ENCODE results near the gene ASCL5.

The ASCL5 gene

DNA sequence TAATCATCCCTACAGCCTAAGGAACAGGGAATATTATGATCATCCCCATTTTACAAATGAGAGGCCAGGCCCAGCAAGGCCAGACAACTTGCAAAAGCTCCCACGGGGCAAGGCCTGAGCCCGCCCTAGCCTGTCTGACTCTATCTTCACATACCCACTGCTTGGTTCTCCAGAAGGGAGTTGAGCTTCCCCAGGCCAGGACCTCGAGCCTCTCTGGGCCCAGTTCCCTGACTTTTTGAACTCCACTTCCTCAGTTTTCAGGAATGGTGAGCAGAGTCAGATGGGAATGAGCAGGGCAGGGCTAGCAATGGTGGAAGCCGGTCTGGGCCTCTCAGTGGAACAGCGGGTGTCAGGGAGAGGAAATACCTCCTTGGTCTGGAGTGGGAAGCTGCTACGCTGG is 54.1 kb downstream of the ASCL5 start:
- H3K9me3 ChIP-seq (ENCODE audit: low read length), result peaks cover 3% of the 10 kb centered on the region
- H3K27me3 ChIP-seq (ENCODE audit: insufficient read depth, low read length), result no peaks in the 10 kb centered on the region
- peaks cover 24% of the 10 kb centered on the region for H3K4me1 ChIP-seq (ENCODE audit: insufficient read depth, low read length)
- H3K4me3 ChIP-seq (ENCODE audit: low read length), result no peak overlapping the region
- no peaks in the 10 kb centered on the region for H3K36me3 ChIP-seq (ENCODE audit: insufficient read depth, low read length)
- no peak overlapping the region for H2AFZ ChIP-seq (ENCODE audit: low read depth, low read length)

DNA sequence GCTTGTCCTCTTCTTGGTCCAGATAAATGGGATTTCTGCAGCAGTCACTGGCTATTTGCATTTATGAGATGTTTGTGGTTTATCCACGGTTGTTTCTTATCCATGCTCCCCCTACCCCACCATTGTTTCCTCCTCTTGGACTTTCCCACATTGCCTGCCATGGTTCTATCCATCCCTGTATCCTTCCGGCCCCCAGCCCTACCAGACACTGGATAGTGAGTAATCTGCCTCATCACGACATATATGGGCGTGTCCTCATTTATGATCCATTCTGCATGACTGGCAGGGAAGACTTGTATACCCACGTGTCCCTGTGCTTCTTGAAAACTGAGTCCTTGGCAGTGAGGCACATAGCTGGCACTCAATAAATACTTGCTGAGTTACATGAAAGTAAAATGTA is 54.8 kb downstream of the ASCL5 start:
- H3K4me3 ChIP-seq (ENCODE audit: low read length), result no peak overlapping the region
- no peak overlapping the region for H2AFZ ChIP-seq (ENCODE audit: low read depth, low read length)
- peaks cover 24% of the 10 kb centered on the region for H3K4me1 ChIP-seq (ENCODE audit: insufficient read depth, low read length)
- H3K9me3 ChIP-seq (ENCODE audit: low read length), result peaks cover 3% of the 10 kb centered on the region
- H3K36me3 ChIP-seq (ENCODE audit: insufficient read depth, low read length), result no peaks in the 10 kb centered on the region
- H3K27me3 ChIP-seq (ENCODE audit: insufficient read depth, low read length), result no peaks in the 10 kb centered on the region

DNA sequence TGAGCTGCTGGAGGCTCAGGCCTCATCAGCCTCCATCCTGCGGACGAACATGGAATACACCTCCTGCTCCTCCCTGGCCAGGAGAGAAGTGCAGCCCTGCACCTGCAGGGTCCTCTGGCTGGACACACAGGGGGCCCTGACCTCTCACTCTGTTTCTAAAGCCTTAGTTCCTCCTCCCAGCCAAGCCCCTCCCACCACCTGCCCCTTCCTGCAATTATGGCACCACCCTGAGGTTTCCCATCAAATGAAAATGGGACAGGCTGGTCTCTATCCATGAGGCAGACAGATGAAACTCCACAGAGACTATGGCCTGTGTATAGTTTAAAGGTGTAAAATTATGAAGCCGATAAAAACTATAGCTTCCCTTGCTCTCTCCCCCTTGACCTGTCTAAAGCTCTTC is 57.3 kb downstream of the ASCL5 start:
- Histone ChIP-seq H3K9me3 (ENCODE audit: low read length) (peaks cover 3% of the 10 kb centered on the region), H2AFZ (ENCODE audit: low read depth, low read length) (no peak overlapping the region), H3K27me3 (ENCODE audit: insufficient read depth, low read length) (no peaks in the 10 kb centered on the region), H3K4me3 (ENCODE audit: low read length) (no peak overlapping the region), H3K4me1 (ENCODE audit: insufficient read depth, low read length) (peaks cover 24% of the 10 kb centered on the region), H3K36me3 (ENCODE audit: insufficient read depth, low read length) (no peaks in the 10 kb centered on the region)

DNA sequence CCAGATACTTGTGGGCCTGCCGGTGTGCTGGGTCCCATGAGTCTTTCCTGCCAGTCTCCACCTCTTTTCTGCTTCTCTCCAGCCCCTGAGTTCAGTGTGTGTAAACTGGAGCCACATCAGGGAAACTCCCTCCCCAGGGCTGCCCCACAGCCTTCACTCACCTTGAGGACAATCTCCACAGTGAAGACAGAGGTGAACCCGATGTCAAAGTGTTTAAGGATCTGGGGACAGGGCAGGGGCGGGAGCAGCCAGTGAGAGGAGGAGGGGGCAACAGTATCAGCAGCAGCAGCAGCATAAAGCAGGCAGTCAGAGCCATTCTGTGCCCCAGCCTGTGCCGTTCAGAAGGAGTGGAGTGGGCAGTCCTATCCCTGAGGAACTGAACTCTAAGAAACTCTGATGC is 58.0 kb downstream of the ASCL5 start:
- Histone ChIP-seq H2AFZ (ENCODE audit: low read depth, low read length) (no peak overlapping the region), H3K9me3 (ENCODE audit: low read length) (no peaks in the 10 kb centered on the region), H3K4me1 (ENCODE audit: insufficient read depth, low read length) (peaks cover 24% of the 10 kb centered on the region), H3K36me3 (ENCODE audit: insufficient read depth, low read length) (no peaks in the 10 kb centered on the region), H3K4me3 (ENCODE audit: low read length) (no peak overlapping the region), H3K27me3 (ENCODE audit: insufficient read depth, low read length) (no peaks in the 10 kb centered on the region)

DNA sequence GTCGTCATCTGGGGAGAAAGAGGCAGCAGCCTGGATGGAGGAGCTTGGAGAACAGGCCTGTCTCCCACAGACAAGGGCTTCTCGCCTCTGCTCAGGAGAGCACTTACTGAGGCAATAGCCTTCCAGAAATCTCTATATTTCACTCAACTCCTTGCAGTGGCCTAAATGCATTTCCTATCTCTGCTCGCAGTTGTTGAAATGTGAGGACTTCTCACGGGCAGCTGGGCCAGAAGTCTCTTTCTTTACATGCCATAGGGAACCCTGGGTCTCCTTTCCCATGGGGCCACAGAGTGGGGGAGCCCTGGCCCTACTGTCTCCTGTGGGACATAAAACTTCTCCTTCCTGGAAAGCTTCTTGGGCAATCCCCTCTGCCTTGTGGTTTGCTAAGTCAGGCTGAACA is 60.0 kb downstream of the ASCL5 start:
- Histone ChIP-seq H3K9me3 (ENCODE audit: low read length) (no peaks in the 10 kb centered on the region), H2AFZ (ENCODE audit: low read depth, low read length) (no peak overlapping the region), H3K27me3 (ENCODE audit: insufficient read depth, low read length) (no peaks in the 10 kb centered on the region), H3K4me1 (ENCODE audit: insufficient read depth, low read length) (peaks cover 32% of the 10 kb centered on the region), H3K36me3 (ENCODE audit: insufficient read depth, low read length) (no peaks in the 10 kb centered on the region), H3K4me3 (ENCODE audit: low read length) (no peak overlapping the region)

DNA sequence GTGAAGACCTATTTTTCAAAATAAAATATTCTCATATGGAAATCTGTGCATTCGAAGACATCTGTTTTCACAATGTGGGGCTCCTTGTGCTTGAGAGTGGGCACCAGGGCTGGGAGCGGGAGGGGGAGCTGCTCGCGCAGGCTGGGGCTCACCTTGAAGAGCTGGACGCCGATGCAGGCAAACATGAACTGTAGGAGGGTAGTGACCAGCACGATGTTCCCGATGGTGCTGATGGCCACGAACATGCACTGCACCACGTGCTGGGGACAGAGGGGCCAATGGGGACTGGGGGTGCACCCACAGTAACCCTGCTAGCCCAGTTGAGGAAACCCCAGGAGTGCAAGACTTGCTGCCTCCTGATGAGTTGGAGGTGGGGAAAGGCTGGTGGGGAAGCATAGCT is 61.3 kb downstream of the ASCL5 start:
- Histone ChIP-seq H3K36me3 (ENCODE audit: insufficient read depth, low read length) (no peaks in the 10 kb centered on the region), H3K4me3 (ENCODE audit: low read length) (no peak overlapping the region), H2AFZ (ENCODE audit: low read depth, low read length) (no peak overlapping the region), H3K27me3 (ENCODE audit: insufficient read depth, low read length) (no peaks in the 10 kb centered on the region), H3K4me1 (ENCODE audit: insufficient read depth, low read length) (peaks cover 22% of the 10 kb centered on the region), H3K9me3 (ENCODE audit: low read length) (peaks cover 4% of the 10 kb centered on the region)

DNA sequence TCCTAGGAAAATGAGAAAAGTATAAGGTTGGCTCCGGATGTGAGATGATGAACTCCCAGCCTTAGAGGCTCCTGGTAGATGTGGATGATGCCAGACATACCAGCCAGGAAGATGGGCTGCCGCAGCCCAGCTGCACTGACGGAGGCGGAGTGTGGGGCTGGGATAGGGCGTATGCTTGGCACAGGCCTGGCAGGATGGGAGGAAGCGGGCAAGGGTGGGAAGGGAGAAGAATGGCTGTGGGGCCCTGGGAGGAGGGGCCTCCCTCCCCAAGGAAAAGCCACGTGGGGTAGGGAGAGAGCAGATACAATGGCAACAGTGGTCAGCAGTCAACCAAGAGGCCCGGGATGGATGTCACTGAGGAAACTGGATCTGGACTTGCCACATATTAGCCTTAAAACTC is 62.2 kb downstream of the ASCL5 start:
- peaks cover 24% of the 10 kb centered on the region for H3K4me1 ChIP-seq (ENCODE audit: insufficient read depth, low read length)
- H3K27me3 ChIP-seq (ENCODE audit: insufficient read depth, low read length), result no peaks in the 10 kb centered on the region
- H2AFZ ChIP-seq (ENCODE audit: low read depth, low read length), result no peak overlapping the region
- no peak overlapping the region for H3K4me3 ChIP-seq (ENCODE audit: low read length)
- no peaks in the 10 kb centered on the region for H3K36me3 ChIP-seq (ENCODE audit: insufficient read depth, low read length)
- peaks cover 4% of the 10 kb centered on the region for H3K9me3 ChIP-seq (ENCODE audit: low read length)

Data from neuron (in vitro differentiated cells).